Measurements from ENCODE around the gene ALX1.

GRCh38 chr12:85296362-85296761, 16.3 kb downstream of the ALX1 start:
- TF ChIP-seq EZH2 (IDR thresholded peaks at IDR 0.05; ENCODE audit: borderline replicate concordance, low read depth, low read length, poor library complexity, severe bottlenecking), result no peak
- TF ChIP-seq, protein P1, sequence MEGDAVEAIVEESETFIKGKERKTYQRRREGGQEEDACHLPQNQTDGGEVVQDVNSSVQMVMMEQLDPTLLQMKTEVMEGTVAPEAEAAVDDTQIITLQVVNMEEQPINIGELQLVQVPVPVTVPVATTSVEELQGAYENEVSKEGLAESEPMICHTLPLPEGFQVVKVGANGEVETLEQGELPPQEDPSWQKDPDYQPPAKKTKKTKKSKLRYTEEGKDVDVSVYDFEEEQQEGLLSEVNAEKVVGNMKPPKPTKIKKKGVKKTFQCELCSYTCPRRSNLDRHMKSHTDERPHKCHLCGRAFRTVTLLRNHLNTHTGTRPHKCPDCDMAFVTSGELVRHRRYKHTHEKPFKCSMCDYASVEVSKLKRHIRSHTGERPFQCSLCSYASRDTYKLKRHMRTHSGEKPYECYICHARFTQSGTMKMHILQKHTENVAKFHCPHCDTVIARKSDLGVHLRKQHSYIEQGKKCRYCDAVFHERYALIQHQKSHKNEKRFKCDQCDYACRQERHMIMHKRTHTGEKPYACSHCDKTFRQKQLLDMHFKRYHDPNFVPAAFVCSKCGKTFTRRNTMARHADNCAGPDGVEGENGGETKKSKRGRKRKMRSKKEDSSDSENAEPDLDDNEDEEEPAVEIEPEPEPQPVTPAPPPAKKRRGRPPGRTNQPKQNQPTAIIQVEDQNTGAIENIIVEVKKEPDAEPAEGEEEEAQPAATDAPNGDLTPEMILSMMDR (conservative IDR thresholded peaks at IDR 0.05; ENCODE audit: low read depth, low read length), result no peak

All from A673 (cell line).